ENCODE measurements around the gene FSTL4. TPM values are rescaled to one million over a fixed set of nuclear protein-coding genes. Genes with fewer than 3 reads are reported as not detected.

Gene FSTL4
- total RNA-seq, 4 donors from 2014 or later, result 0.22 to 0.47 (median 0.27) TPM; not detected in 1

- no peak overlapping the region for H3K4me3 ChIP-seq
- no peaks in the 10 kb centered on the region for H3K36me3 ChIP-seq
- 78% methylated on average over 6 of the region's 10 CpGs; no CpG with 5 or more reads in 1 of the 2 donors for WGBS, 2 donors (ENCODE audit: low coverage in 1 of 2)
- H3K9me3 ChIP-seq, result no peaks in the 10 kb centered on the region
- no peaks in the 10 kb centered on the region for H3K4me1 ChIP-seq
- H3K27ac ChIP-seq, result no peak overlapping the region
- H3K27me3 ChIP-seq, result no peaks in the 10 kb centered on the region
- no peak for ATAC-seq
- TF ChIP-seq EP300 (IDR thresholded peaks at IDR 0.05) (no peak), CTCF (IDR thresholded peaks at IDR 0.05) (no peak), POLR2A (IDR thresholded peaks at IDR 0.05) (no peak), POLR2AphosphoS5 (IDR thresholded peaks at IDR 0.05) (no peak)
Observed at GRCh38 chr5:133480866-133481265, 131.5 kb downstream of the FSTL4 start.

GRCh38 chr5:133480366-133480765 lies 132.0 kb downstream of the FSTL4 start:
- Histone ChIP-seq H3K9me3 (no peaks in the 10 kb centered on the region), H3K27ac (no peak overlapping the region), H3K4me1 (no peaks in the 10 kb centered on the region), H3K27me3 (no peaks in the 10 kb centered on the region), H3K4me3 (no peak overlapping the region), H3K36me3 (no peaks in the 10 kb centered on the region)
- whole genome bisulfite sequencing, 2 donors (ENCODE audit: low coverage in 1 of 2), result 86 to 87% methylated on average over 3 to 5 of the region's 9 CpGs
- no peak for ATAC-seq
- TF ChIP-seq POLR2AphosphoS5 (IDR thresholded peaks at IDR 0.05) (no peak), EP300 (IDR thresholded peaks at IDR 0.05) (no peak), POLR2A (IDR thresholded peaks at IDR 0.05) (no peak), CTCF (IDR thresholded peaks at IDR 0.05) (no peak)

GRCh38 chr5:133478199-133478985 lies 133.9 kb downstream of the FSTL4 start:
- WGBS, 2 donors (ENCODE audit: low coverage in 1 of 2), result 63 to 79% methylated on average over 6 to 10 of the region's 10 CpGs
- no peak overlapping the region for H3K4me3 ChIP-seq
- TF ChIP-seq EP300 (IDR thresholded peaks at IDR 0.05) (no peak), POLR2AphosphoS5 (IDR thresholded peaks at IDR 0.05) (no peak), CTCF (IDR thresholded peaks at IDR 0.05) (no peak), POLR2A (IDR thresholded peaks at IDR 0.05) (no peak)
- no peak overlapping the region for H3K27ac ChIP-seq
- H3K27me3 ChIP-seq, result peaks cover 5% of the 10 kb centered on the region
- no peaks in the 10 kb centered on the region for H3K36me3 ChIP-seq
- no peaks in the 10 kb centered on the region for H3K4me1 ChIP-seq
- no peak for ATAC-seq
- no peaks in the 10 kb centered on the region for H3K9me3 ChIP-seq

GRCh38 chr5:133475986-133476385 lies 136.4 kb downstream of the FSTL4 start:
- H3K27ac ChIP-seq, result no peak overlapping the region
- H3K4me3 ChIP-seq, result no peak overlapping the region
- no peak for ATAC-seq
- no peaks in the 10 kb centered on the region for H3K9me3 ChIP-seq
- TF ChIP-seq CTCF (IDR thresholded peaks at IDR 0.05), result no peak
- TF ChIP-seq POLR2A (IDR thresholded peaks at IDR 0.05), result no peak
- TF ChIP-seq POLR2AphosphoS5 (IDR thresholded peaks at IDR 0.05), result no peak
- TF ChIP-seq EP300 (IDR thresholded peaks at IDR 0.05), result no peak
- no peaks in the 10 kb centered on the region for H3K4me1 ChIP-seq
- 53 to 90% methylated on average over 4 to 5 of the region's 7 CpGs for WGBS, 2 donors (ENCODE audit: low coverage in 1 of 2)
- no peaks in the 10 kb centered on the region for H3K36me3 ChIP-seq
- peaks cover 8% of the 10 kb centered on the region for H3K27me3 ChIP-seq
